Endothelial cell of umbilical vein (primary cell): Measurements from ENCODE around the gene TXK. TPM values are rescaled to one million over a fixed set of nuclear protein-coding genes. Genes with fewer than 3 reads are reported as not detected.

Experiments
- BruUV-seq: library from RNA; stranded (reverse); fragments of 400-500 nt; replicated peaks from 2 replicates; lab custom pipeline; 2021; lab: Mats Ljungman, UMichigan
- CTCF ChIA-PET: fragments of 300-600, 350-600 bp; sonication (Branson Sonifier 250); formaldehyde crosslinking; loops from one replicate; lab custom pipeline; 2021; ENCODE audit warnings: antibody characterized with exemption, inconsistent platforms; lab: Charles Lee
- POLR2A ChIA-PET: fragments of 300-600, 350-600 bp; sonication (Branson Sonifier 250); formaldehyde crosslinking; loops from one replicate; lab custom pipeline; 2021; ENCODE audit warnings: antibody characterized with exemption, inconsistent platforms; lab: Charles Lee
- DNase-seq: peaks from one replicate; pipeline ENCODE4 v3.0.0-alpha.2; 2011; ENCODE audit warnings: low read depth, low spot score
- FAIRE-seq: peaks from 2 replicates; lab custom pipeline; 2011; peaks lifted over from hg19 to GRCh38; lab: Jason Lieb, UNC
- H2AFZ ChIP-seq: 2 replicates; pipeline ENCODE4 v1.6.0; 2012; ENCODE audit warnings: low read depth, low read length, control low read depth, inconsistent platforms
- H3K27ac ChIP-seq: 2 replicates; pipeline ENCODE4 v1.5.1; 2011; ENCODE audit warnings: low read depth, mild to moderate bottlenecking, control low read depth, low read length, moderate library complexity; ENCODE audit not compliant: insufficient read depth
- H3K27me3 ChIP-seq, 2 experiments: 2 replicates each; pipeline versions ENCODE4 v1.6.0 to v1.6.1; 2011; ENCODE audit warnings: low read length in 2 of 2, mixed read lengths in 1 of 2; ENCODE audit not compliant: control insufficient read depth in 2 of 2, insufficient read depth in 2 of 2
- H3K36me3 ChIP-seq, 2 experiments: 2 replicates in 1 of 2; 3 replicates in 1 of 2; pipeline ENCODE4 v1.5.1; 2011; ENCODE audit warnings: low read length in 2 of 2, mild to moderate bottlenecking in 1 of 2, moderate library complexity in 1 of 2; ENCODE audit not compliant: control insufficient read depth in 2 of 2, insufficient read depth in 2 of 2; ENCODE audit errors: extremely low read depth in 1 of 2
- H3K4me1 ChIP-seq: 3 replicates; pipeline ENCODE4 v1.5.1; 2011; ENCODE audit warnings: mild to moderate bottlenecking, low read length; ENCODE audit not compliant: control insufficient read depth, insufficient read depth; ENCODE audit errors: extremely low read depth
- H3K4me2 ChIP-seq: 2 replicates; pipeline ENCODE4 v1.6.1; 2011; ENCODE audit warnings: low read length, control low read depth, mixed read lengths; ENCODE audit not compliant: insufficient read depth
- H3K4me3 ChIP-seq, 3 experiments: fragments of 200-600 bp in 1 of 3; sonication (generic), shearing (Covaris generic) in 1 of 3; replicated peaks in 1 of 3; 2 replicates each; pipeline ENCODE4 v1.5.1; 2011 to 2016; ENCODE audit warnings: control low read depth in 3 of 3, low read length in 3 of 3, mild to moderate bottlenecking in 2 of 3, inconsistent platforms in 1 of 3, low read depth in 1 of 3, moderate library complexity in 1 of 3; ENCODE audit not compliant: insufficient read depth in 1 of 3
- H3K79me2 ChIP-seq: 2 replicates; pipeline ENCODE4 v1.6.0; 2012; ENCODE audit warnings: low read length, inconsistent platforms; ENCODE audit not compliant: control insufficient read depth, insufficient read depth
- H3K9ac ChIP-seq: replicated peaks from 2 replicates; pipeline ENCODE3; 2011; ENCODE audit warnings: low read length, control low read depth; ENCODE audit not compliant: insufficient read depth; ENCODE audit errors: extremely low read depth
- H3K9me1 ChIP-seq: replicated peaks from 3 replicates; pipeline ENCODE4 v1.6.0; 2011; ENCODE audit warnings: mild to moderate bottlenecking, low read length; ENCODE audit not compliant: control insufficient read depth, insufficient read depth; ENCODE audit errors: extremely low read depth
- H3K9me3 ChIP-seq: replicated peaks from 2 replicates; pipeline ENCODE4 v1.5.1; 2012; ENCODE audit warnings: low read length, inconsistent platforms; ENCODE audit not compliant: control insufficient read depth, insufficient read depth
- H4K20me1 ChIP-seq: replicated peaks from 2 replicates; pipeline ENCODE3; 2011; ENCODE audit warnings: mild to moderate bottlenecking, low read length; ENCODE audit not compliant: control insufficient read depth, insufficient read depth; ENCODE audit errors: extremely low read depth
- EZH2 ChIP-seq: IDR thresholded peaks from 2 replicates; pipeline ENCODE4 v1.6.1; 2012; ENCODE audit warnings: borderline replicate concordance, low read depth, mild to moderate bottlenecking, moderate library complexity, low read length, inconsistent platforms; ENCODE audit not compliant: severe bottlenecking
- FOS ChIP-seq: IDR thresholded peaks from 2 replicates; pipeline ENCODE4 v1.6.1; 2011; ENCODE audit warnings: mild to moderate bottlenecking, low read length, moderate library complexity, borderline replicate concordance; ENCODE audit not compliant: insufficient read depth
- GATA2 ChIP-seq: IDR thresholded peaks from 2 replicates; pipeline ENCODE4 v1.7.0; 2011; ENCODE audit warnings: low read depth, mild to moderate bottlenecking, moderate library complexity, mixed read lengths, low read length; ENCODE audit not compliant: insufficient read length, insufficient read depth
- JUN ChIP-seq: IDR thresholded peaks from 2 replicates; pipeline ENCODE4 v1.6.1; 2011; ENCODE audit warnings: borderline replicate concordance, low read depth; ENCODE audit not compliant: insufficient read length, insufficient read depth
- MAX ChIP-seq: IDR thresholded peaks from 2 replicates; pipeline ENCODE4 v1.6.1; 2011; ENCODE audit not compliant: insufficient read depth, insufficient read length
- MYC ChIP-seq: IDR thresholded peaks from one replicate; pipeline ENCODE4 v1.6.1; 2011; ENCODE audit warnings: mild to moderate bottlenecking, low read depth, low read length
- POLR2A ChIP-seq: IDR thresholded peaks from 2 replicates; pipeline ENCODE4 v1.6.1; 2012; ENCODE audit warnings: low read depth, mild to moderate bottlenecking, control low read depth, low read length
- POLR2AphosphoS5 ChIP-seq: IDR thresholded peaks from 2 replicates; pipeline ENCODE4 v1.6.1; 2012; ENCODE audit warnings: low read depth, mild to moderate bottlenecking, control low read depth, low read length, moderate library complexity; ENCODE audit not compliant: insufficient read depth
- dilution Hi-C: fragments of 300-500 bp; cut with MboI; formaldehyde crosslinking; loops from one replicate; pipeline ENCODE4 v1.15.0; 2019; ENCODE audit warnings: low sequenced_read_pairs; ENCODE audit not compliant: extremely low pct_ligation_motif_present
- intact Hi-C: fragments of 100-400 bp; cut with micrococcal nuclease; formaldehyde crosslinking; loops from one replicate; pipeline ENCODE4 v1.10.0; 2022
- polyA plus RNA-seq, 4 experiments: library from polyadenylated mRNA; depleted of rRNA in 3 of 4; stranded (reverse) in 3 of 4; unstranded in 1 of 4; fragments of >200 nt; gene quantifications; 2 replicates each; pipeline versions ENCODE4 v1.2.1 to v1.2.3, GENCODE V29; 2011 to 2012; ENCODE audit warnings: missing spikeins in 1 of 4
- total RNA-seq: library from RNA; stranded (reverse); gene quantifications from 2 replicates; pipeline ENCODE4 v1.2.3, GENCODE V29; 2021
- TF ChIP-seq, protein P1 (sequence below), 2 donors: IDR thresholded peaks; 1 replicate in 1 of 2; 2 replicates in 1 of 2; pipeline ENCODE4 v1.5.1; 2011; ENCODE audit warnings: low read length in 2 of 2, mild to moderate bottlenecking in 2 of 2, moderate library complexity in 2 of 2, control low read depth in 1 of 2, inconsistent platforms in 1 of 2, low read depth in 1 of 2; ENCODE audit not compliant: insufficient read depth in 1 of 2; ENCODE audit errors: extremely low read depth in 1 of 2

Gene TXK
- total and polyA plus RNA-seq, 2 donors (not counting 3 experiments of a cell fraction or from before 2014, with no cell fraction given), result 0.26 to 0.97 TPM

DNA sequence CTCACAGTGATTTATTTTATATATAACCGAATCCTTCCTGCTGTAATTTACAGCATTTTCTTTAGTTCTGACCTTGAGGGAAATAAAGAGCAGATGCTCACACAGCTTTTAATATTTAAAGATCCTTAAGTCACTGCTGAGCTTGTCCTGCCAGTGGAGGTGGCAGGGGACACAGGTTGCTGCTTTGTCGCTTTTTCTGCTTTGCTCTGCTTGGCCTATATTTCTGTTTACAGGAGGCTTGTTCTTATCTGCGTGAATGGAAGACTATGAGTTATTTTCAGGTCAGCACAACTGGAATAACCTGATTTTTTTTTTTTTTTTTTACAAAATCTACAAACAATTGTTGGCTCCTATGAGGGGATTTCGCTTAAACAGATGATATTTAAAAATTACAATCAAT is 2.3 kb downstream of the TXK start:
- Histone ChIP-seq H3K9ac (no peak overlapping the region), H2AFZ (no peak overlapping the region), H3K9me1 (no peaks in the 10 kb centered on the region), H3K9me3 (no peaks in the 10 kb centered on the region), H3K27me3 (no peaks in the 10 kb centered on the region), H3K4me2 (no peak overlapping the region), H3K4me1 (peaks cover 19% of the 10 kb centered on the region), H4K20me1 (no peaks in the 10 kb centered on the region), H3K27ac (no peak overlapping the region), H3K36me3 (no peaks in the 10 kb centered on the region), H3K79me2 (no peaks in the 10 kb centered on the region), H3K4me3 (no peak overlapping the region)
- no peak for FAIRE-seq
- intact Hi-C loops, result no loop called here
- TF ChIP-seq POLR2A, result no peak
- TF ChIP-seq JUN, result no peak
- TF ChIP-seq POLR2AphosphoS5, result no peak
- TF ChIP-seq MAX, result no peak
- TF ChIP-seq, protein P1, sequence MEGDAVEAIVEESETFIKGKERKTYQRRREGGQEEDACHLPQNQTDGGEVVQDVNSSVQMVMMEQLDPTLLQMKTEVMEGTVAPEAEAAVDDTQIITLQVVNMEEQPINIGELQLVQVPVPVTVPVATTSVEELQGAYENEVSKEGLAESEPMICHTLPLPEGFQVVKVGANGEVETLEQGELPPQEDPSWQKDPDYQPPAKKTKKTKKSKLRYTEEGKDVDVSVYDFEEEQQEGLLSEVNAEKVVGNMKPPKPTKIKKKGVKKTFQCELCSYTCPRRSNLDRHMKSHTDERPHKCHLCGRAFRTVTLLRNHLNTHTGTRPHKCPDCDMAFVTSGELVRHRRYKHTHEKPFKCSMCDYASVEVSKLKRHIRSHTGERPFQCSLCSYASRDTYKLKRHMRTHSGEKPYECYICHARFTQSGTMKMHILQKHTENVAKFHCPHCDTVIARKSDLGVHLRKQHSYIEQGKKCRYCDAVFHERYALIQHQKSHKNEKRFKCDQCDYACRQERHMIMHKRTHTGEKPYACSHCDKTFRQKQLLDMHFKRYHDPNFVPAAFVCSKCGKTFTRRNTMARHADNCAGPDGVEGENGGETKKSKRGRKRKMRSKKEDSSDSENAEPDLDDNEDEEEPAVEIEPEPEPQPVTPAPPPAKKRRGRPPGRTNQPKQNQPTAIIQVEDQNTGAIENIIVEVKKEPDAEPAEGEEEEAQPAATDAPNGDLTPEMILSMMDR (IDR thresholded peaks at IDR 0.05; ENCODE audit: extremely low read depth in 1 of 2, insufficient read depth in 1 of 2, low read depth in 1 of 2, low read length in 2 of 2), result no peak
- no peak for TF ChIP-seq FOS
- no peak for TF ChIP-seq EZH2
- no peak for TF ChIP-seq MYC
- TF ChIP-seq GATA2, result no peak
- no TSS peak for BruUV-seq
- CTCF ChIA-PET, result interaction anchor here (0.6 to 2.5 kb wide), 5 partner anchors 8 to 44 kb away, joined by 3 to 8 read pairs (median 4); no protein-coding TSS in a partner anchor
- DNase-seq, result no peak
- POLR2A ChIA-PET, result no interaction called here
- dilution Hi-C loops, result no loop called here
